Adrenal gland (tissue), 12 donors: ENCODE data around the gene N4BP2L2. TPM values are rescaled to one million over a fixed set of nuclear protein-coding genes. Genes with fewer than 3 reads are reported as not detected.

Experiments
- DNase-seq, 7 donors: peaks; one replicate each; pipeline ENCODE4 v3.0.0-alpha.2; 2019 to 2020
- H3K27ac ChIP-seq, 5 donors: fragments of 200-600 bp; sonication (generic) in 4 of 5; 1 replicate in 3 of 5; 2 replicates in 2 of 5; pipeline versions ENCODE4 v1.5.1 to v1.8.0; 2016 to 2020; ENCODE audit warnings: mild to moderate bottlenecking in 1 of 5
- H3K27me3 ChIP-seq: fragments of 200-600 bp; 2 replicates; pipeline ENCODE4 v1.8.0; 2021
- H3K36me3 ChIP-seq, 2 donors: fragments of 200-600 bp; replicated peaks in 1 of 2; 1 replicate in 1 of 2; 2 replicates in 1 of 2; pipeline versions ENCODE4 v1.5.1 to v1.8.0; 2018 to 2022
- H3K4me1 ChIP-seq, 2 donors: fragments of 200-600 bp; replicated peaks in 1 of 2; 1 replicate in 1 of 2; 2 replicates in 1 of 2; pipeline versions ENCODE4 v1.5.1 to v1.8.0; 2018 to 2021
- H3K4me3 ChIP-seq, 4 donors: fragments of 200-600 bp; sonication (generic) in 3 of 4; one replicate each; pipeline ENCODE4 v1.5.1; 2016 to 2018
- H3K9me3 ChIP-seq, 3 donors: fragments of 200-600 bp; sonication (generic) in 1 of 3; replicated peaks in 1 of 3; 1 replicate in 2 of 3; 2 replicates in 1 of 3; pipeline versions ENCODE4 v1.5.1 to v1.8.0; 2016 to 2021
- POLR2A ChIP-seq, 2 donors: fragments of 450-650 bp; IDR thresholded peaks; one replicate each; pipeline ENCODE4 v1.6.1; 2017; ENCODE audit warnings: antibody characterized with exemption in 2 of 2, mild to moderate bottlenecking in 2 of 2, moderate library complexity in 1 of 2
- WGBS, 4 donors: extraction: QIAGEN DNeasy Blood & Tissue Kit in 2 of 4; methylation state at CpG; one replicate each; pipeline versions ENCODE4 v1.1.5 to v1.1.7; 2013 to 2017; 5-methylcytosine and 5-hydroxymethylcytosine counted together
- intact Hi-C, 2 donors: fragments of 100-400 bp; cut with DNase I; formaldehyde crosslinking; loops; one replicate each; pipeline versions ENCODE4 v1.14.1 to v1.15.0; 2022 to 2023
- polyA plus RNA-seq, 3 donors: library from polyadenylated mRNA; stranded (reverse); fragments of 200-250 nt in 2 of 3; fragments of 350-450 nt in 1 of 3; fragmentation: Illumina TruSeq in 1 of 3; extraction: RNeasy Lipid Tissue Mini Kit (QIAGEN cat#74804) in 1 of 3; gene quantifications; one replicate each; pipeline ENCODE4 v1.2.3, GENCODE V29; 2013 to 2014
- total RNA-seq, 9 donors: library from RNA; depleted of rRNA in 4 of 9; stranded (reverse); fragments of >200 nt in 4 of 9; fragments of 120-200 nt in 1 of 9; fragmentation: NEBNext Ultra II Directional in 1 of 9; extraction: Animal tissue kit (Norgen Biotek cat#: 25700) in 1 of 9; gene quantifications; one replicate each; pipeline versions ENCODE4 v1.1.0 to v1.2.4, GENCODE V29; 2013 to 2023
- TF ChIP-seq, protein P1 (sequence below), 6 experiments: fragments of 450-650 bp in 4 of 6; fragments of 200-600 bp in 2 of 6; sonication (generic) in 1 of 6; IDR thresholded peaks; 1 replicate in 5 of 6; 2 replicates in 1 of 6; pipeline versions ENCODE4 v1.5.1 to v1.8.0; 2016 to 2021; ENCODE audit warnings: antibody characterized with exemption in 6 of 6, mild to moderate bottlenecking in 2 of 6, moderate library complexity in 1 of 6
- donor health status: healthy with polysubstance abuse.
- donor health status: Bipolar disorder and iron deficiency.
- donor health status: DM: yes; HTN: yes; CAD: no.
- donor health status: DM: no; HTN: no; CAD: no.
- donor health status: DM: no; HTN: no; CAD: no.
- donor health status: DM: yes; HTN: yes; CAD: no.

N4BP2L2 gene
- total and polyA plus RNA-seq, 12 donors = 34.1 to 321 (median 117) TPM

DNA sequence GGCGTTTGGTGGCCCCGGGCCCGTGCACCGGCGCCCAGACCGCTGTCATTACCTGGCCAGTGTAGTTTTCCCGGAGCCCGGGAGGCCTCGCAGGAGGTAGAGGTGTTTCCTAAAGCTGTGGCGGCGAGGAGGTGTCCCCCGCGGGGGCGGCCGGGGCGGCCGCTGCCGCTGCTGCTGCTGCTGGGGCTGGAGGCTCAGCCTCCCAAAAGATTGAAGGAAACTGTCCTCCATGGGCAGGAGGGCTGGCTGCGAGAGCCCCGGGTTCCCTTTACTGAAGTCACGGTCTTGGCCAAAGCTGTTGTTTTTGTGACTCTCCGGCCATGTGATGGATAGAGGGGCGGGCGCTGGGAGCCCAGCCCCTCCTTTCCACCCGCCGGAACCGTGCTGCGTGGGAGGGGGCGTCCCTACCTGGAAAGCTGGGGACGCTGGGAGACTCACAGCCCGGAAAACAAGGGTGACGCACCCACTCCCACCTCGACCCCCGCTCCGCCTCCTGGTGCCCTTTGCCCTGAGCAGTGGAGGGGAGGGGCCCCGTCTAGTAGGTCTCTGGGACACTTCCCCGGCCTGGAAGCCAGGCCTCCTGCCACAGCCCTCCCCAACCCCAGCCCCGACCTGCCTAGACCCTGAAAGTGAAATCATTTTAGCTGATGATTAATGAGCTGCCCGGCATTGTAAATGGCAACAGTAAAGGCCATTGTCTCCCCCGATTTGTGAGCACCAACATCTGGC is 110.6 kb downstream of the N4BP2L2 start, which contains the start of gene N4BP2L1:
Gene N4BP2L1 (minus strand): TSS at position 279 of the 729 bp plus-strand sequence. CDS start 48 bp downstream, at position 231.
- intact Hi-C loops = loop anchor here in 1 of 2 donors (10.0 kb wide), 1 partner anchor 107 kb away; the partner anchor contains the start of gene N4BP2L2
- peak within 1 kb of the TSS; percentile 58 to 93 (median 81) for H3K27ac ChIP-seq
- TF ChIP-seq, protein P1, sequence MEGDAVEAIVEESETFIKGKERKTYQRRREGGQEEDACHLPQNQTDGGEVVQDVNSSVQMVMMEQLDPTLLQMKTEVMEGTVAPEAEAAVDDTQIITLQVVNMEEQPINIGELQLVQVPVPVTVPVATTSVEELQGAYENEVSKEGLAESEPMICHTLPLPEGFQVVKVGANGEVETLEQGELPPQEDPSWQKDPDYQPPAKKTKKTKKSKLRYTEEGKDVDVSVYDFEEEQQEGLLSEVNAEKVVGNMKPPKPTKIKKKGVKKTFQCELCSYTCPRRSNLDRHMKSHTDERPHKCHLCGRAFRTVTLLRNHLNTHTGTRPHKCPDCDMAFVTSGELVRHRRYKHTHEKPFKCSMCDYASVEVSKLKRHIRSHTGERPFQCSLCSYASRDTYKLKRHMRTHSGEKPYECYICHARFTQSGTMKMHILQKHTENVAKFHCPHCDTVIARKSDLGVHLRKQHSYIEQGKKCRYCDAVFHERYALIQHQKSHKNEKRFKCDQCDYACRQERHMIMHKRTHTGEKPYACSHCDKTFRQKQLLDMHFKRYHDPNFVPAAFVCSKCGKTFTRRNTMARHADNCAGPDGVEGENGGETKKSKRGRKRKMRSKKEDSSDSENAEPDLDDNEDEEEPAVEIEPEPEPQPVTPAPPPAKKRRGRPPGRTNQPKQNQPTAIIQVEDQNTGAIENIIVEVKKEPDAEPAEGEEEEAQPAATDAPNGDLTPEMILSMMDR (IDR thresholded peaks at IDR 0.05) = no peak
- TF ChIP-seq POLR2A (IDR thresholded peaks at IDR 0.05) = peak; percentile 70 to 82
- no peaks in the 10 kb centered on the region for H3K36me3 ChIP-seq
- no peaks in the 10 kb centered on the region for H3K9me3 ChIP-seq
- no peaks in the 10 kb centered on the region for H3K27me3 ChIP-seq
- WGBS, 4 donors = 0 to 2% (median 0%) methylated on average over 9 to 40 of the region's 40 CpGs
- DNase-seq = peak; percentile 67 to 85 (median 80)
- H3K4me1 ChIP-seq = peaks cover 0 to 21% of the 10 kb centered on the region in 2 donors
- peak within 1 kb of the TSS; percentile 26 to 96 (median 77) for H3K4me3 ChIP-seq

DNA sequence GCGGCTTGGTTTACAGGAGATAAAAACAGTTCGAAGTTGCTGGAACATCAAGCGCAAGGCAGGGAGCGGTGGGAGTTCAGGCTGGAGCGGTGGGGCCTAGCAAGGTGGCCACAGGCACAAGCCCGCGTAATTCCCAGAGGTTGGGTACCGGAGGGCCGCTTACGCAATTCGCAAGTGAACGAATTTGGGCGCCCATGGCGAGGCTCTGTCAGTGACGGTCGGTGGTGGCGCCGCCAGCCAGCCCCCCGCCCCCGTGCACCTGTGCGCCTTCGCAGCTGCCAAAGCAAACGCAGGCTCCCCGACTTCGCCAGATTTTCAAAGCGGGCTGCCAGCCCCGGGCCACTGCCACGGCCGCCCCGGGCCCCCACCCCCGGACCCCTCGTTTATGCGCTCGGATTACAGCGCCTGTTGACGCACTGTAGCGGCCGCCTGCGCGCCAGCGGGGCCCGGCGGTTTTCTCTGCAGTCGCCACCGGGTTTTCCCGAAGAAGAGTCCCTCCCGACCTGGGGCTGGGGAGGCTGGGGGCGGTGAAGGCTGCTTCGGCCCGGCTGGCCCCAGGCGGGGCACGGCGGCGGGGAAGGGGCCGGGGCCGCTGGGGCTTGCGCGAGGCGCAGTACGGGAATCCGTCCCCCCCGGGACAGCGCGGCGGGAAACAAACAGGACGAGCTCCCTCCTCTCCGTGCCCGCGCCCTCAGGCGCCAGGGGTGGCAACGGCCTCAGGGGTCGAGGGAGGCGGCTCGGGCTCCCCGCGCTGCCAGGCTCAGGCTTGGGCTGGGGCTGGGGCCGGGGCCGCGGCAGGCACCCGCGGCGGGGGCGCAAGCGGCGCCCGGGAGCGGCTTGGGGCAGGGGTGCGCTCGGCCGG is 111.4 kb downstream of the N4BP2L2 start:
- peak overlapping the region; percentile 58 to 93 (median 81) for H3K27ac ChIP-seq
- peak; percentile 45 to 76 (median 63) for DNase-seq
- intact Hi-C loops = loop anchor here in 1 of 2 donors (10.0 kb wide), 1 partner anchor 108 kb away; the partner anchor contains the start of gene N4BP2L2
- peak overlapping the region; percentile 26 to 96 (median 77) for H3K4me3 ChIP-seq
- H3K27me3 ChIP-seq = no peaks in the 10 kb centered on the region
- peak in 1 of 2 donors; percentile 6 for TF ChIP-seq POLR2A (IDR thresholded peaks at IDR 0.05)
- TF ChIP-seq, protein P1 (IDR thresholded peaks at IDR 0.05) = no peak
- peaks cover 0 to 21% of the 10 kb centered on the region in 2 donors for H3K4me1 ChIP-seq
- 1 to 13% (median 4%) methylated on average over 5 to 90 of the region's 90 CpGs for WGBS, 4 donors
- no peaks in the 10 kb centered on the region for H3K36me3 ChIP-seq
- H3K9me3 ChIP-seq = no peaks in the 10 kb centered on the region

DNA sequence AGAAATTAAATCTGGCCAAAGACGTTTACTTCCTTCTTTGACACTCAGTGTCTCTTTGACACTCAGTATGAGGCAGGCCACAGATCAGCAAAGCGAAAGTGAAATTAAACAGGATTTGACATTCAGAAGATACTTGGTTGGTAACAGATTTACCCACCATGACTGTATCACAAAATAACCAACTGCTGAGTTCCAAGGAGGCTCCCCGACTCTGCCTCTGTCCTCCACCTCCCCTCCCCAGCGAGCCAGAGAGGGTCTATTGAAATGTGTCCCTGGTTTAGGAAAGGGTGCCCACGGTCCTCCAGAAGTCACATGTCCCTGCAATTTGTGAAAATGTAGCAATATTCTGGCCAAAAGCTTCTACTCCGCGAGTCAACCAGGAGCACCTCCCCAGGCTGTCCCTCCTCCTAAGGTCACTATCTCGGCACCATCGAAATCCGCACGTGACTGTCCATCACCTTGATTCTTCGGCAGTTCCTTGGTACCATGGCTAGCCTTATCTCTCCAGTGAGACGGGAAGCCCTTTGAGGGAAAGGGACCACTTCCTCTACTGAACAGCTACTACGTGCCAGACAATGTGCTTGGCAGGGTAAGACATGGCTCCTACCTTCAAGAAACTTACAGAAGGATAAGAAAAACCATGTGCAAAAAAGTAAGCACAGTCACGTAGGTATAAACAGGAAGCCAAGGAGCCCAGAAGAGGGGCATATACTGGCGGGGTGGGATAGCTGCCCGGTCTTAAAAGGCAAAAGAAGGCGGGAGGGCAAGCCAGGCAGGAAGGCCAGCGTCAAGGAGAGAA is 112.2 kb downstream of the N4BP2L2 start:
- H3K9me3 ChIP-seq = no peaks in the 10 kb centered on the region
- peak overlapping the region in 4 of 5 donors; percentile 61 to 93 (median 84) for H3K27ac ChIP-seq
- 34 to 47% (median 43%) methylated on average over 19 of the region's 19 CpGs for WGBS, 4 donors
- peak overlapping the region in 3 of 4 donors; percentile 26 to 96 (median 87) for H3K4me3 ChIP-seq
- peak in 5 of 7 donors; percentile 18 to 38 (median 20) for DNase-seq
- H3K4me1 ChIP-seq = peaks cover 0 to 21% of the 10 kb centered on the region in 2 donors
- intact Hi-C loops = loop anchor here in 1 of 2 donors (10.0 kb wide), 1 partner anchor 108 kb away; the partner anchor contains the start of gene N4BP2L2
- TF ChIP-seq, protein P1 (IDR thresholded peaks at IDR 0.05) = no peak
- TF ChIP-seq POLR2A (IDR thresholded peaks at IDR 0.05) = no peak
- H3K27me3 ChIP-seq = no peaks in the 10 kb centered on the region
- H3K36me3 ChIP-seq = no peaks in the 10 kb centered on the region
